K562 (cell line): ENCODE measurements around the gene OR10A3. TPM values are rescaled to one million over a fixed set of nuclear protein-coding genes. Genes with fewer than 3 reads are reported as not detected.

Source experiments
- KLF10 ChIP-seq: fragments of 250-450 bp; sonication (Bioruptor Pico); IDR thresholded peaks from 2 replicates; pipeline ENCODE4 v1.6.1; 2021; ENCODE audit warnings: matching md5 sums
- polyA plus RNA-seq, 8 experiments: library from polyadenylated mRNA; depleted of rRNA in 4 of 8; stranded (reverse) in 5 of 8; unstranded in 3 of 8; fragments of >200 nt; fragmentation: Nextera tagmentation in 2 of 8; fragmentation: Illumina TruSeq in 1 of 8; extraction: Ambion mirVana in 2 of 8; extraction: Trizol in 1 of 8; gene quantifications; 2 replicates each; pipeline versions ENCODE4 v1.2.1 to v1.2.3, GENCODE V29; 2011 to 2014; ENCODE audit warnings: inconsistent platforms in 1 of 8, missing spikeins in 1 of 8
- total RNA-seq, 7 experiments: library from RNA; depleted of rRNA in 6 of 7; stranded (reverse); fragments of >200 nt in 6 of 7; fragmentation: Illumina TruSeq in 2 of 7; extraction: Trizol in 2 of 7; gene quantifications; 2 replicates each; pipeline versions ENCODE4 v1.2.1 to v1.2.3, GENCODE V29; 2011 to 2021; ENCODE audit warnings: low replicate concordance in 1 of 7
- TF ChIP-seq, protein P1 (sequence below): fragments of 200-600 bp; sonication (generic); IDR thresholded peaks from one replicate; pipeline ENCODE4 v1.6.1; 2012; ENCODE audit warnings: mild to moderate bottlenecking, low read depth, low read length, inconsistent platforms
- TF ChIP-seq, protein P2 (sequence below): fragments of 450-650 bp; IDR thresholded peaks from one replicate; pipeline ENCODE4 v1.6.1; 2018; ENCODE audit warnings: mild to moderate bottlenecking, moderate library complexity; ENCODE audit not compliant: partially characterized antibody

OR10A3 gene
- total and polyA plus RNA-seq, 9 of the 15 experiments (the other 6 are each of a cell fraction or from before 2014, with no cell fraction given), result not detected

DNA sequence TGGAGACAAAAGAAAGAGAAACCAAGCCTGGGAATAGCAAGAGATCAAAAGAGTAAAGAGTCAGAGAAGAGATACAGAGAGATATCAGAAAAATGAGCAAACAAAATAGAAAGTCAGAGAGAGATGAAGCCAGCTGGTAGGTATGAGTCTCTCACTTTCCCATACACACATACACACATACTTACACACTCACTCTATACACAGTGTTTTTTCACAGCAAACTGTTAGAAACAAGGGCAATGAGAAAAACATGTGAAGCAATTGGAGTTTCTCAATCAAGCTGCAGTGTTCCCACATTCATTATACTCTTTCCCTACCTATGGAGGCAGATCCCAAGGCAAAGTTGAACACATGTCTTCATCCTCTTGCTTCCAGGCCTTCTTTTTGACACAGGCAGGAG is 26.3 kb upstream of the OR10A3 start (continued):
- TF ChIP-seq, protein P1, sequence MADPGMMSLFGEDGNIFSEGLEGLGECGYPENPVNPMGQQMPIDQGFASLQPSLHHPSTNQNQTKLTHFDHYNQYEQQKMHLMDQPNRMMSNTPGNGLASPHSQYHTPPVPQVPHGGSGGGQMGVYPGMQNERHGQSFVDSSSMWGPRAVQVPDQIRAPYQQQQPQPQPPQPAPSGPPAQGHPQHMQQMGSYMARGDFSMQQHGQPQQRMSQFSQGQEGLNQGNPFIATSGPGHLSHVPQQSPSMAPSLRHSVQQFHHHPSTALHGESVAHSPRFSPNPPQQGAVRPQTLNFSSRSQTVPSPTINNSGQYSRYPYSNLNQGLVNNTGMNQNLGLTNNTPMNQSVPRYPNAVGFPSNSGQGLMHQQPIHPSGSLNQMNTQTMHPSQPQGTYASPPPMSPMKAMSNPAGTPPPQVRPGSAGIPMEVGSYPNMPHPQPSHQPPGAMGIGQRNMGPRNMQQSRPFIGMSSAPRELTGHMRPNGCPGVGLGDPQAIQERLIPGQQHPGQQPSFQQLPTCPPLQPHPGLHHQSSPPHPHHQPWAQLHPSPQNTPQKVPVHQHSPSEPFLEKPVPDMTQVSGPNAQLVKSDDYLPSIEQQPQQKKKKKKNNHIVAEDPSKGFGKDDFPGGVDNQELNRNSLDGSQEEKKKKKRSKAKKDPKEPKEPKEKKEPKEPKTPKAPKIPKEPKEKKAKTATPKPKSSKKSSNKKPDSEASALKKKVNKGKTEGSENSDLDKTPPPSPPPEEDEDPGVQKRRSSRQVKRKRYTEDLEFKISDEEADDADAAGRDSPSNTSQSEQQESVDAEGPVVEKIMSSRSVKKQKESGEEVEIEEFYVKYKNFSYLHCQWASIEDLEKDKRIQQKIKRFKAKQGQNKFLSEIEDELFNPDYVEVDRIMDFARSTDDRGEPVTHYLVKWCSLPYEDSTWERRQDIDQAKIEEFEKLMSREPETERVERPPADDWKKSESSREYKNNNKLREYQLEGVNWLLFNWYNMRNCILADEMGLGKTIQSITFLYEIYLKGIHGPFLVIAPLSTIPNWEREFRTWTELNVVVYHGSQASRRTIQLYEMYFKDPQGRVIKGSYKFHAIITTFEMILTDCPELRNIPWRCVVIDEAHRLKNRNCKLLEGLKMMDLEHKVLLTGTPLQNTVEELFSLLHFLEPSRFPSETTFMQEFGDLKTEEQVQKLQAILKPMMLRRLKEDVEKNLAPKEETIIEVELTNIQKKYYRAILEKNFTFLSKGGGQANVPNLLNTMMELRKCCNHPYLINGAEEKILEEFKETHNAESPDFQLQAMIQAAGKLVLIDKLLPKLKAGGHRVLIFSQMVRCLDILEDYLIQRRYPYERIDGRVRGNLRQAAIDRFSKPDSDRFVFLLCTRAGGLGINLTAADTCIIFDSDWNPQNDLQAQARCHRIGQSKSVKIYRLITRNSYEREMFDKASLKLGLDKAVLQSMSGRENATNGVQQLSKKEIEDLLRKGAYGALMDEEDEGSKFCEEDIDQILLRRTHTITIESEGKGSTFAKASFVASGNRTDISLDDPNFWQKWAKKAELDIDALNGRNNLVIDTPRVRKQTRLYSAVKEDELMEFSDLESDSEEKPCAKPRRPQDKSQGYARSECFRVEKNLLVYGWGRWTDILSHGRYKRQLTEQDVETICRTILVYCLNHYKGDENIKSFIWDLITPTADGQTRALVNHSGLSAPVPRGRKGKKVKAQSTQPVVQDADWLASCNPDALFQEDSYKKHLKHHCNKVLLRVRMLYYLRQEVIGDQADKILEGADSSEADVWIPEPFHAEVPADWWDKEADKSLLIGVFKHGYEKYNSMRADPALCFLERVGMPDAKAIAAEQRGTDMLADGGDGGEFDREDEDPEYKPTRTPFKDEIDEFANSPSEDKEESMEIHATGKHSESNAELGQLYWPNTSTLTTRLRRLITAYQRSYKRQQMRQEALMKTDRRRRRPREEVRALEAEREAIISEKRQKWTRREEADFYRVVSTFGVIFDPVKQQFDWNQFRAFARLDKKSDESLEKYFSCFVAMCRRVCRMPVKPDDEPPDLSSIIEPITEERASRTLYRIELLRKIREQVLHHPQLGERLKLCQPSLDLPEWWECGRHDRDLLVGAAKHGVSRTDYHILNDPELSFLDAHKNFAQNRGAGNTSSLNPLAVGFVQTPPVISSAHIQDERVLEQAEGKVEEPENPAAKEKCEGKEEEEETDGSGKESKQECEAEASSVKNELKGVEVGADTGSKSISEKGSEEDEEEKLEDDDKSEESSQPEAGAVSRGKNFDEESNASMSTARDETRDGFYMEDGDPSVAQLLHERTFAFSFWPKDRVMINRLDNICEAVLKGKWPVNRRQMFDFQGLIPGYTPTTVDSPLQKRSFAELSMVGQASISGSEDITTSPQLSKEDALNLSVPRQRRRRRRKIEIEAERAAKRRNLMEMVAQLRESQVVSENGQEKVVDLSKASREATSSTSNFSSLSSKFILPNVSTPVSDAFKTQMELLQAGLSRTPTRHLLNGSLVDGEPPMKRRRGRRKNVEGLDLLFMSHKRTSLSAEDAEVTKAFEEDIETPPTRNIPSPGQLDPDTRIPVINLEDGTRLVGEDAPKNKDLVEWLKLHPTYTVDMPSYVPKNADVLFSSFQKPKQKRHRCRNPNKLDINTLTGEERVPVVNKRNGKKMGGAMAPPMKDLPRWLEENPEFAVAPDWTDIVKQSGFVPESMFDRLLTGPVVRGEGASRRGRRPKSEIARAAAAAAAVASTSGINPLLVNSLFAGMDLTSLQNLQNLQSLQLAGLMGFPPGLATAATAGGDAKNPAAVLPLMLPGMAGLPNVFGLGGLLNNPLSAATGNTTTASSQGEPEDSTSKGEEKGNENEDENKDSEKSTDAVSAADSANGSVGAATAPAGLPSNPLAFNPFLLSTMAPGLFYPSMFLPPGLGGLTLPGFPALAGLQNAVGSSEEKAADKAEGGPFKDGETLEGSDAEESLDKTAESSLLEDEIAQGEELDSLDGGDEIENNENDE, result no peak
- TF ChIP-seq, protein P2, sequence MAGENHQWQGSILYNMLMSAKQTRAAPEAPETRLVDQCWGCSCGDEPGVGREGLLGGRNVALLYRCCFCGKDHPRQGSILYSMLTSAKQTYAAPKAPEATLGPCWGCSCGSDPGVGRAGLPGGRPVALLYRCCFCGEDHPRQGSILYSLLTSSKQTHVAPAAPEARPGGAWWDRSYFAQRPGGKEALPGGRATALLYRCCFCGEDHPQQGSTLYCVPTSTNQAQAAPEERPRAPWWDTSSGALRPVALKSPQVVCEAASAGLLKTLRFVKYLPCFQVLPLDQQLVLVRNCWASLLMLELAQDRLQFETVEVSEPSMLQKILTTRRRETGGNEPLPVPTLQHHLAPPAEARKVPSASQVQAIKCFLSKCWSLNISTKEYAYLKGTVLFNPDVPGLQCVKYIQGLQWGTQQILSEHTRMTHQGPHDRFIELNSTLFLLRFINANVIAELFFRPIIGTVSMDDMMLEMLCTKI, result no peak
- no peak for TF ChIP-seq KLF10 (CRISPR knock-in tag)
